OCI-LY7 (cell line): ENCODE results near the gene PHKG2. TPM values are rescaled to one million over a fixed set of nuclear protein-coding genes. Genes with fewer than 3 reads are reported as not detected.

Source experiments
- Bru-seq: library from RNA; stranded (reverse); fragments of 400-500 nt; gene quantifications from one replicate; lab custom pipeline; 2021; lab: Mats Ljungman, UMichigan
- BruChase-seq, 2 experiments: library from RNA; stranded (reverse); fragments of 400-500 nt; gene quantifications; one replicate each; lab custom pipeline; 2021; lab: Mats Ljungman, UMichigan
- BruUV-seq: library from RNA; stranded (reverse); fragments of 400-500 nt; replicated peaks from 2 replicates; lab custom pipeline; 2021; lab: Mats Ljungman, UMichigan
- CTCF ChIA-PET: fragments of 300-600 bp; sonication (Branson Sonifier 250); formaldehyde crosslinking; loops from one replicate; lab custom pipeline; 2022; ENCODE audit warnings: antibody characterized with exemption; ENCODE audit not compliant: unreplicated experiment; lab: Charles Lee
- POLR2A ChIA-PET: fragments of 300-600 bp; sonication (Branson Sonifier 250); formaldehyde crosslinking; loops from one replicate; lab custom pipeline; 2022; ENCODE audit warnings: antibody characterized with exemption; lab: Charles Lee
- DNase-seq: peaks from one replicate; pipeline ENCODE4 v3.0.0-alpha.2; 2015; ENCODE audit warnings: low spot score
- H2AFZ ChIP-seq: fragments of 200-600 bp; sonication (generic), shearing (Covaris generic); 2 replicates; pipeline ENCODE4 v1.6.1; 2014; ENCODE audit warnings: mild to moderate bottlenecking, antibody characterized with exemption, low read length, moderate library complexity
- H3K27ac ChIP-seq: fragments of 200-600 bp; sonication (generic); 2 replicates; pipeline ENCODE4 v1.5.1; 2014; ENCODE audit warnings: mixed run types, low read depth, mild to moderate bottlenecking, moderate library complexity, low read length, inconsistent platforms; ENCODE audit not compliant: poor library complexity, severe bottlenecking
- H3K36me3 ChIP-seq: fragments of 200-600 bp; sonication (generic); 2 replicates; pipeline ENCODE4 v1.6.1; 2014; ENCODE audit warnings: mild to moderate bottlenecking, antibody characterized with exemption, low read length, moderate library complexity, mixed read lengths; ENCODE audit not compliant: insufficient read depth
- H3K4me1 ChIP-seq: fragments of 200-600 bp; sonication (generic); 2 replicates; pipeline ENCODE4 v1.5.1; 2014; ENCODE audit warnings: mild to moderate bottlenecking, low read length; ENCODE audit not compliant: insufficient read depth, poor library complexity, severe bottlenecking
- H3K4me2 ChIP-seq: fragments of 200-600 bp; sonication (generic); 2 replicates; pipeline ENCODE4 v1.6.1; 2014; ENCODE audit warnings: mild to moderate bottlenecking, low read length
- H3K4me3 ChIP-seq: fragments of 200-600 bp; sonication (generic); 2 replicates; pipeline ENCODE4 v1.5.1; 2014; ENCODE audit warnings: mild to moderate bottlenecking, low read depth, low read length; ENCODE audit not compliant: poor library complexity, severe bottlenecking
- H3K79me2 ChIP-seq: fragments of 200-600 bp; sonication (generic); 2 replicates; pipeline ENCODE4 v1.6.1; 2016; ENCODE audit warnings: low read depth, mild to moderate bottlenecking, low read length, moderate library complexity, mixed read lengths; ENCODE audit not compliant: insufficient read depth
- H3K9me2 ChIP-seq: fragments of 200-600 bp; sonication (generic); 2 replicates; pipeline ENCODE4 v1.6.1; 2016; ENCODE audit warnings: mild to moderate bottlenecking, low read length, mixed read lengths; ENCODE audit not compliant: insufficient read depth
- H3K9me3 ChIP-seq: fragments of 200-600 bp; sonication (generic); 2 replicates; pipeline ENCODE4 v1.6.1; 2014; ENCODE audit warnings: mild to moderate bottlenecking, mixed run types, low read length, mixed read lengths
- H4K20me1 ChIP-seq: fragments of 200-600 bp; sonication (generic); 2 replicates; pipeline ENCODE4 v1.6.1; 2014; ENCODE audit warnings: mild to moderate bottlenecking, antibody characterized with exemption, low read length, moderate library complexity, mixed read lengths; ENCODE audit not compliant: insufficient read depth
- CTCF ChIP-seq: fragments of 200-600 bp; sonication (generic); conservative IDR thresholded peaks from 2 replicates; pipeline ENCODE4 v1.5.1; 2014; ENCODE audit warnings: mild to moderate bottlenecking, antibody characterized with exemption, low read length, moderate library complexity, mixed read lengths
- EZH2phosphoT487 ChIP-seq: fragments of 200-600 bp; sonication (generic); IDR thresholded peaks from 2 replicates; pipeline ENCODE4 v1.6.1; 2018; ENCODE audit warnings: low read depth, borderline replicate concordance, mild to moderate bottlenecking, mixed run types, antibody characterized with exemption, low read length, moderate library complexity, mixed read lengths
- intact Hi-C: fragments of 100-400 bp; cut with micrococcal nuclease; formaldehyde crosslinking; loops from one replicate; pipeline ENCODE4 v1.10.0; 2022; ENCODE audit not compliant: unreplicated experiment
- long read RNA-seq: library from polyadenylated mRNA; stranded (forward); transcript quantifications from one replicate; pipeline ENCODE4 v2.0.0, GENCODE V29; 2022
- total RNA-seq, 2 experiments: library from RNA; depleted of rRNA in 1 of 2; stranded (reverse); fragments of >200 nt in 1 of 2; shearing (Covaris generic) in 1 of 2; gene quantifications; 2 replicates each; pipeline ENCODE4 v1.2.3, GENCODE V29; 2014 to 2022

The PHKG2 gene
- total RNA-seq (2014; rRNA removed; shearing (Covaris generic)) = 37.6 and 40.5 TPM in 2 replicates
- total RNA-seq (2022) = 41.9 and 46.5 TPM in 2 replicates
- percentile 56 among the genes with signal in this experiment for Bru-seq, nascent RNA
- BruChase-seq, experiment 1, labeled RNA remaining after a 6-hour chase = percentile 70 among the genes with signal in this experiment
- BruChase-seq, experiment 2, labeled RNA remaining after a 2-hour chase = percentile 70 among the genes with signal in this experiment
- long read RNA-seq, full-length matches to known transcripts = 52 of 86 reads
- long read RNA-seq, partial matches to known transcripts = 5 of 86 reads
- long read RNA-seq, other reads (novel, unspliced or antisense) = 29 of 86 reads

GRCh38 chr16:30747799-30748633 lies at the start of gene PHKG2:
Gene PHKG2 (plus strand): TSS chr16:30748425. CDS start chr16:30748821, 396 bp downstream.
- peak within 1 kb of the TSS; percentile 76 for H2AFZ ChIP-seq
- no TSS peak for BruUV-seq
- POLR2A ChIA-PET = interaction anchor here (0.5 to 1.5 kb wide), 13 partner anchors 11 to 69 kb away, joined by 3 to 6 read pairs (median 3); partner anchors contain the start of gene RNF40

GRCh38 chr16:30698816-30699614 lies 49.2 kb upstream of the PHKG2 start, which contains the start of gene SRCAP:
Gene SRCAP (plus strand): TSS chr16:30699171. CDS start chr16:30700825, 1,654 bp downstream.
- CTCF ChIA-PET = no interaction called here
- POLR2A ChIA-PET = interaction anchor here (0.6 to 1.0 kb wide), 2 partner anchors 26 to 67 kb away, joined by 3 to 5 read pairs; no protein-coding TSS in a partner anchor
- BruUV-seq = no TSS peak

More at GRCh38 chr16:30747799-30748633, at the start of gene PHKG2:
- peak within 1 kb of the TSS; percentile 82 for H3K4me2 ChIP-seq
- TF ChIP-seq CTCF (no peak), EZH2phosphoT487 (no peak)
- H3K4me1 ChIP-seq = peaks cover 15% of the 10 kb centered on the region
- peak within 1 kb of the TSS; percentile 40 for H3K27ac ChIP-seq
- peak; percentile 99 for DNase-seq
- peaks cover 13% of the 10 kb centered on the region for H3K79me2 ChIP-seq
- intact Hi-C loops = loop anchor here (1.0 to 2.0 kb wide), 3 partner anchors 15 to 66 kb away; partner anchors contain the start of genes CFAP119 and RNF40
- no peaks in the 10 kb centered on the region for H3K9me3 ChIP-seq
- H3K36me3 ChIP-seq = peaks cover 44% of the 10 kb centered on the region
- H3K9me2 ChIP-seq = no peaks in the 10 kb centered on the region
- 0 out of 2 replicates have a peak, but pooled peaks cover 4% of the 10 kb centered on the region for H4K20me1 ChIP-seq
- H3K4me3 ChIP-seq = peak within 1 kb of the TSS; percentile 87
- CTCF ChIA-PET = interaction anchor here (1.2 to 1.5 kb wide), 2 partner anchors 51 to 194 kb away, joined by 3 to 4 read pairs; no protein-coding TSS in a partner anchor

More at GRCh38 chr16:30698816-30699614, 49.2 kb upstream of the PHKG2 start, which contains the start of gene SRCAP:
- H3K4me1 ChIP-seq = peaks cover 21% of the 10 kb centered on the region
- H3K79me2 ChIP-seq = peaks cover 30% of the 10 kb centered on the region
- peak within 1 kb of the TSS; percentile 97 for H3K4me3 ChIP-seq
- intact Hi-C loops = loop anchor here (1.0 to 2.0 kb wide), 6 partner anchors 41 to 226 kb away; partner anchors contain the start of genes FBRS, ITGAL, PHKG2 and PRR14
- H3K27ac ChIP-seq = peak within 1 kb of the TSS; percentile 87
- H3K9me2 ChIP-seq = no peaks in the 10 kb centered on the region
- peak within 1 kb of the TSS; percentile 47; the same call in 1 of the 2 replicates for H2AFZ ChIP-seq
- no peaks in the 10 kb centered on the region; the same call in 1 of the 2 replicates for H4K20me1 ChIP-seq
- H3K4me2 ChIP-seq = peak within 1 kb of the TSS; percentile 99
- peaks cover 48% of the 10 kb centered on the region for H3K36me3 ChIP-seq
- no peak for TF ChIP-seq EZH2phosphoT487
- no peak for TF ChIP-seq CTCF
- no peaks in the 10 kb centered on the region for H3K9me3 ChIP-seq
- DNase-seq = peak; percentile 90
